T-cell (primary cell): ENCODE measurements around the gene XNDC1N. TPM values are rescaled to one million over a fixed set of nuclear protein-coding genes. Genes with fewer than 3 reads are reported as not detected.

Experiments
- ATAC-seq, 4 experiments: fragments of 200-7000 bp in 3 of 4; fragments of 150-1000 bp in 1 of 4; cut with Tn5 transposase; replicated peaks in 1 of 4; 1 replicate in 3 of 4; 2 replicates in 1 of 4; pipeline ENCODE4 v1.10.0; 2021; ENCODE audit warnings: moderate library complexity in 3 of 4, mild to moderate bottlenecking in 2 of 4, moderate number of reproducible peaks in 1 of 4
- CTCF ChIA-PET, 2 donors: fragments of 300-600 bp; sonication (Branson Sonifier 250); formaldehyde crosslinking; loops; one replicate each; lab custom pipeline; 2022; ENCODE audit warnings: antibody characterized with exemption in 2 of 2; lab: Charles Lee
- POLR2A ChIA-PET, 2 donors: fragments of 300-600 bp; sonication (Branson Sonifier 250); formaldehyde crosslinking; loops; one replicate each; lab custom pipeline; 2022; ENCODE audit warnings: antibody characterized with exemption in 2 of 2; lab: Charles Lee
- DNase-seq, 35 experiments: peaks; one replicate each; pipeline versions ENCODE4 v3.0.0 to v3.0.0-alpha.2; 2013 to 2023
- H3K27ac ChIP-seq: one replicate; pipeline ENCODE4 v1.5.1; 2013; ENCODE audit warnings: low read length
- H3K27me3 ChIP-seq, 2 experiments: replicated peaks in 1 of 2; 1 replicate in 1 of 2; 2 replicates in 1 of 2; pipeline versions ENCODE4 v1.6.1 to v1.7.0; 2013; ENCODE audit warnings: low read length in 1 of 2, mixed read lengths in 1 of 2; ENCODE audit not compliant: control insufficient read depth in 2 of 2, insufficient read depth in 2 of 2; ENCODE audit errors: extremely low read depth in 1 of 2
- H3K36me3 ChIP-seq, 2 donors: 1 replicate in 1 of 2; 2 replicates in 1 of 2; pipeline versions ENCODE4 v1.6.1 to v1.7.0; 2013; ENCODE audit warnings: low read length in 1 of 2; ENCODE audit not compliant: control insufficient read depth in 2 of 2, insufficient read depth in 1 of 2; ENCODE audit errors: extremely low read depth in 1 of 2
- H3K4me1 ChIP-seq, 2 experiments: 1 replicate in 1 of 2; 2 replicates in 1 of 2; pipeline versions ENCODE4 v1.6.1 to v1.7.0; 2013; ENCODE audit warnings: low read length in 2 of 2, mixed read lengths in 1 of 2; ENCODE audit not compliant: insufficient read depth in 2 of 2, control insufficient read depth in 1 of 2; ENCODE audit errors: extremely low read depth in 1 of 2
- H3K4me3 ChIP-seq, 2 donors: 1 replicate in 1 of 2; 2 replicates in 1 of 2; pipeline versions ENCODE4 v1.5.1 to v1.7.0; 2013; ENCODE audit warnings: mild to moderate bottlenecking in 2 of 2, low read length in 1 of 2, moderate library complexity in 1 of 2; ENCODE audit not compliant: control insufficient read depth in 1 of 2; ENCODE audit errors: extremely low read depth in 1 of 2
- H3K9me3 ChIP-seq: 2 replicates; pipeline ENCODE4 v1.7.0; 2013
- H3K27ac Mint-ChIP-seq, 2 donors: one replicate each; pipeline ENCODE4 v1.8.0; 2020 to 2021; ENCODE audit warnings: mild to moderate bottlenecking in 2 of 2, mixed read lengths in 2 of 2
- H3K27me3 Mint-ChIP-seq, 2 donors: one replicate each; pipeline ENCODE4 v1.8.0; 2021 to 2022; ENCODE audit warnings: mixed read lengths in 2 of 2
- H3K36me3 Mint-ChIP-seq: one replicate; pipeline ENCODE4 v1.8.0; 2021; ENCODE audit warnings: mixed read lengths
- H3K4me1 Mint-ChIP-seq, 3 donors: one replicate each; pipeline ENCODE4 v1.8.0; 2020 to 2022; ENCODE audit warnings: mixed read lengths in 3 of 3, mild to moderate bottlenecking in 1 of 3
- H3K4me3 Mint-ChIP-seq, 3 donors: one replicate each; pipeline ENCODE4 v1.8.0; 2020 to 2022; ENCODE audit warnings: mild to moderate bottlenecking in 3 of 3, mixed read lengths in 3 of 3, moderate library complexity in 3 of 3
- H3K9me3 Mint-ChIP-seq, 3 donors: one replicate each; pipeline ENCODE4 v1.8.0; 2020 to 2022; ENCODE audit warnings: mixed read lengths in 3 of 3
- WGBS: methylation state at CpG from one replicate; pipeline ENCODE4 v1.1.5; 2013; ENCODE audit warnings: missing lambda C conversion rate; ENCODE audit not compliant: insufficient coverage; 5-methylcytosine and 5-hydroxymethylcytosine counted together
- total RNA-seq, 35 experiments: library from RNA in 6 of 35; stranded (reverse) in 6 of 35; fragments of 120-200 nt in 1 of 35; gene quantifications; one replicate each; pipeline versions ENCODE4 v1.2.1 to v1.2.4 and lab custom pipeline; 2013 to 2026

The XNDC1N gene
- total RNA-seq, 5 donors from 2014 or later (not counting 1 experiment from before 2014, with no cell fraction given) = 17.3 to 24.7 (median 21.5) TPM

DNA sequence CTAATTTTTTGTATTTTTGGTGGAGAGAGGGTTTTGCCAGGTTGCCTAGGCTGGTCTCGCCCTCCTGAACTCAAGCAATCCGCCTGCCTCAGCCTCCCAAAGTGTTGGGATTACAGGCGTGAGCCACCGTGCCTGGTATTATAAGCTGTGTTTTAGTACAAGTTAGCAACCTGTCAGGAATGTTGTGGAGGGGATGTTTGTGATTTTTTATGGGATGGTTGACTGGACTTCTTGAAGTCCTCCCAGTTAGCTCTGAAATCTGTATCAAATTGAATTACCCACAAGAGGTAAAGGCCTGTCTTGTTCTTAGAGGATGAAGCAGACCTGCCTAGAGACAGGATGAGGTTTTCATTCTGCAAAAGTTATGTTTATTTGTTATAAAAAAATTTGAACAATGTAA is 36.2 kb upstream of the XNDC1N start:
- H3K9me3 Mint-ChIP-seq = no peaks in the 10 kb centered on the region

DNA sequence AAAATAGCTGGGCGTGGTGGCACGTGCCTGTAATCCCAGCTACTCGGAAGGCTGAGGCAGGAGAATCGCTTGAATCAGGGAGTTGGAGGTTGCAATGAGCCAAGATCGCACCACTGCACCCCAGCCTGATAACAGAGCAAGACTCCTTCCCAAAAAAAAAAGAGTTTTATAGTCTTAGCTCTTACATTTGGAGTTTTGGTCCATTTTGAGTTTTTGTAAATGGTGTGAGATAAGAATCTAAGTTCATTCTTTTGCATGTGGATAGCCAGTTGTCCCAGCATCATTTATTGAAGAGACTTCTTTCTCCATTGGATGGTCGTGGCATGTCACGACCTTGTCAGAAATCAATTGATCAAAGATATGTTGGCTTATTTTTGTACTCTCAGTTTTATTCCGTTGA is 35.1 kb upstream of the XNDC1N start:
- ChIA-PET CTCF (no interaction called here), POLR2A (no interaction called here)
- WGBS = 90% methylated on average over 2 of the region's 8 CpGs
- no peaks in the 10 kb centered on the region for H3K4me1 ChIP-seq
- H3K4me3 ChIP-seq = no peak overlapping the region
- H3K27ac ChIP-seq = no peak overlapping the region
- peaks cover 33% of the 10 kb centered on the region for H3K36me3 Mint-ChIP-seq
- ATAC-seq = no peak
- H3K36me3 ChIP-seq = peaks cover 7 to 33% of the 10 kb centered on the region in 2 donors
- no peak overlapping the region for H3K4me3 Mint-ChIP-seq
- H3K27ac Mint-ChIP-seq = no peak overlapping the region
- H3K27me3 Mint-ChIP-seq = no peaks in the 10 kb centered on the region
- no peak for DNase-seq
- H3K4me1 Mint-ChIP-seq = peaks cover 0 to 5% (median 0%) of the 10 kb centered on the region in 3 donors
- no peaks in the 10 kb centered on the region for H3K9me3 Mint-ChIP-seq
- H3K9me3 ChIP-seq = no peaks in the 10 kb centered on the region
- H3K27me3 ChIP-seq = no peaks in the 10 kb centered on the region

More for the DNA sequence above, 36.2 kb upstream of the XNDC1N start:
- ATAC-seq (no peak), DNase-seq (no peak)
- ChIA-PET POLR2A (no interaction called here), CTCF (interaction anchor here in 1 of 2 donors (2.4 kb wide), 1 partner anchor 12 kb away, joined by 9 read pairs; no protein-coding TSS in a partner anchor)
- no peaks in the 10 kb centered on the region for H3K4me1 ChIP-seq
- peaks cover 7 to 34% of the 10 kb centered on the region in 2 donors for H3K36me3 ChIP-seq
- no peak overlapping the region for H3K4me3 ChIP-seq
- Mint-ChIP-seq H3K27me3 (no peaks in the 10 kb centered on the region), H3K4me1 (peaks cover 0 to 5% (median 0%) of the 10 kb centered on the region in 3 donors), H3K4me3 (no peak overlapping the region), H3K27ac (no peak overlapping the region), H3K36me3 (peaks cover 33% of the 10 kb centered on the region)
- H3K27ac ChIP-seq = no peak overlapping the region
- H3K9me3 ChIP-seq = no peaks in the 10 kb centered on the region
- no peaks in the 10 kb centered on the region for H3K27me3 ChIP-seq
- 100% methylated on average over 2 of the region's 4 CpGs for WGBS

DNA sequence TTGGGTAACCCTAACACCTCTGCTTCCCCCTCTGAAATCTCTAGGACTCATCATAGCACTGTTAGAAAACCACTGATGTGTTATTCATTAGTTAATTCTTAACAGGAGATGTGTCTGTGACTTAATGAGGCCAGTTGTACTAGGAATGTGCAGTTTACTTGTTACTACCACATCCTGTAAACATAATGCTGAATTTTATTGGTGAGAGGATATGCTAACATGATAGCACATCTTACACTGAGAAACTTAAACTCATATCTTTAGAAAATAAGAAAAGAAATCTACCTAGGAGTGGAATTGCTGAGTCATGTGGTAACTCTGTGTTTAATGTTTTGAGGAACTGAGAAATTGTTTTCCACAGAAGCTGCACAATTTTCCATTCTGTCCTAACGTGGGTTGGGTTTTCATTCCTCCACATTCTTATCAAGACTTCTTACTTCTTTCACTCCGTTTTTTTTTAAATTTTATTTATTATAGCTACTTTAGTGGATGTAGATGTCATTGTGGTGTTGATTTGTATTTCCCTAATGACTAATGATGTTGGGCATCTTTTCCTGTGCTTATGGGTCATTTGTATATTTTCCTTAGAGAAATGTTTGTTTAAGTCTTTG is 34.1 kb upstream of the XNDC1N start:
- Histone ChIP-seq H3K27ac (no peak overlapping the region), H3K9me3 (no peaks in the 10 kb centered on the region), H3K36me3 (peaks cover 7 to 29% of the 10 kb centered on the region in 2 donors), H3K27me3 (no peaks in the 10 kb centered on the region), H3K4me1 (no peaks in the 10 kb centered on the region), H3K4me3 (no peak overlapping the region)
- DNase-seq (no peak), ATAC-seq (no peak)
- ChIA-PET POLR2A (no interaction called here), CTCF (interaction anchor here in 1 of 2 donors (0.6 kb wide), 1 partner anchor 129 kb away, joined by 3 read pairs; no protein-coding TSS in a partner anchor)
- no peaks in the 10 kb centered on the region for H3K9me3 Mint-ChIP-seq
- H3K27me3 Mint-ChIP-seq = no peaks in the 10 kb centered on the region
- no peak overlapping the region for H3K4me3 Mint-ChIP-seq
- peak overlapping the region in 1 of 2 donors; percentile 69 for H3K27ac Mint-ChIP-seq
- no CpG with 5 or more reads among the region's 2 CpGs for WGBS
- H3K36me3 Mint-ChIP-seq = peaks cover 25% of the 10 kb centered on the region
- peaks cover 0 to 5% (median 0%) of the 10 kb centered on the region in 3 donors for H3K4me1 Mint-ChIP-seq

DNA sequence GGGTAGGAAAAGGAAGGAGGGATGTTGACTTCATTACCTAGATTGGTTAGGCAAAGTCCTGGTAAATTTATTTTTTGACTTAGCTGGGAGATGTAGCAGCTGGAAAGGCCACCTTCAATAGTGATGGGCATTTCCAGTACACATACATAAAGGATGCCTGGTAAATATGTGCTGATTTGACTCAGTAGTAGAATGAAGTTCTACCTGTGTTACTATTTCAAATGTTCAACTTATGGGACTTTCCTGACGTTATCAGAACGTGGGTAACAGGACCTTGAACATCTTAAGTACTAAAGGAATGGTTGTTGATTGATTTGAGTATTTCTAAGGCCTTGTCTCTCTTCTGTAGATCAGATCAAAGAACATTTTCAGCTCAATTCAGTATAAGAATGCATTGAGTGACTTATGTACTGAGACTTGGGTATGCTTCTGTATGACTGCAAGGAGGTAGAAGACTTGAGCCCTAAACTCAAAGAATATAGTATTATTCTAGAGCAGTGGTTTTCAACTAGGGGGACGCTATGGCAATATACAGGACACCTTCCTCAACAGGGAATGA is 27.6 kb upstream of the XNDC1N start:
- Mint-ChIP-seq H3K27ac (no peak overlapping the region), H3K4me1 (peaks cover 21 to 29% (median 23%) of the 10 kb centered on the region in 3 donors), H3K36me3 (peaks cover 9% of the 10 kb centered on the region), H3K4me3 (no peak overlapping the region), H3K9me3 (no peaks in the 10 kb centered on the region), H3K27me3 (no peaks in the 10 kb centered on the region)
- WGBS = no CpG with 5 or more reads among the region's 3 CpGs
- ATAC-seq (no peak), DNase-seq (no peak)
- Histone ChIP-seq H3K36me3 (peaks cover 0 to 12% of the 10 kb centered on the region in 2 donors), H3K9me3 (no peaks in the 10 kb centered on the region), H3K27ac (no peak overlapping the region), H3K4me3 (no peak overlapping the region), H3K27me3 (no peaks in the 10 kb centered on the region), H3K4me1 (no peaks in the 10 kb centered on the region)
- ChIA-PET POLR2A (no interaction called here), CTCF (no interaction called here)

DNA sequence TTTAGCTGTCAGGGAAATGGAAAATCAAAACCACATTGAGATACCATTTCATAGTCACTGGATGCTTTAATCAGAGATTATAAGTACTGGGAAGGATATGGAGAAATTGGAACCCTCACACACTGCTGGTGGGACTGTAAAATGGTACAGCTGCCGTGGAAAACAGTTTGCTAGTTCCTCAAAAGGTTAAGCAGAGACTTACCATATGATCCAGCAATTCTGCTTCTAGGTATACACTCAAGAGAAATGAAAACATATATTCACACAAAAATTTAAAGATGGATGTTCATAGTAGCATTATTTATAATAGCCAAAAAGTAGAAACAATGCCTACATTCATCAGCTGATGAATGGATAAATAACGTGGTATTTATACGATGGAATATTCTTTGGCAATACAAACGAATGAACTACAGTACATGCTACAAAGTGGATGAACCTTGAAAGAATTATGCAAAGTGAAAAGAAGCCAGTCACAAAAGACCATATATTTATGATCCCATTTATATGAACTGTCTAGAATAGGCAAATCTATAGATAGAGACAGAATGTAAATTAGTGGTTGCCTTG is 23.4 kb upstream of the XNDC1N start:
- ChIA-PET POLR2A (no interaction called here), CTCF (interaction anchor here in 1 of 2 donors (0.6 kb wide), 1 partner anchor 479 kb away, joined by 3 read pairs; no protein-coding TSS in a partner anchor)
- no peaks in the 10 kb centered on the region for H3K9me3 ChIP-seq
- H3K9me3 Mint-ChIP-seq = no peaks in the 10 kb centered on the region
- no peaks in the 10 kb centered on the region for H3K27me3 Mint-ChIP-seq
- no peak overlapping the region for H3K27ac ChIP-seq
- H3K36me3 ChIP-seq = peaks cover 0 to 2% of the 10 kb centered on the region in 2 donors
- H3K4me3 ChIP-seq = no peak overlapping the region
- no peak overlapping the region for H3K4me3 Mint-ChIP-seq
- H3K4me1 Mint-ChIP-seq = peaks cover 21 to 34% (median 33%) of the 10 kb centered on the region in 3 donors
- no peak for ATAC-seq
- no peaks in the 10 kb centered on the region for H3K4me1 ChIP-seq
- no peak for DNase-seq
- WGBS = no CpG with 5 or more reads among the region's 4 CpGs
- H3K27me3 ChIP-seq = no peaks in the 10 kb centered on the region
- H3K27ac Mint-ChIP-seq = no peak overlapping the region
- H3K36me3 Mint-ChIP-seq = no peaks in the 10 kb centered on the region

DNA sequence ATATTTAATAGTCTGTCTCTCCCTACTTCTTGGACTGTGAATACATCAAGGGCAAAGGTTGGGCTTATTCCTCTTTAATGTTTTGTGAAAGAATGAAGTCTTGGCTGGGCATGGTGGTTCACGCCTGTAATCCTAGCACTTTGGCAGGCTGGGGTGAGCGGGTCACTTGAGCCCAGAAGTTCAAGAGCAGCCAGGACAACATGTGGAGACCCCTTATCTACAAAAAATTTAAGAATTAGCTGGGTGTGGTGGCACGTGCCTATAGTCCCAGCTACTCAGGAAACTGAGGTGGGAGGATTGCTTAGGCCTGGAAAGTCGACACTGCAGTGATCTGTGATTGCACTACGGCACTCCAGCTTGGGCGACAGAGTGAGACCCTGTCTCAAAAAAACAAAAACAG is 20.6 kb upstream of the XNDC1N start:
- Histone ChIP-seq H3K9me3 (no peaks in the 10 kb centered on the region), H3K27ac (no peak overlapping the region), H3K4me3 (no peak overlapping the region), H3K27me3 (no peaks in the 10 kb centered on the region), H3K36me3 (peaks cover 0 to 2% of the 10 kb centered on the region in 2 donors), H3K4me1 (no peaks in the 10 kb centered on the region)
- POLR2A ChIA-PET = interaction anchor here in 1 of 2 donors (0.5 kb wide), 1 partner anchor 108 kb away, joined by 5 read pairs; no protein-coding TSS in a partner anchor
- DNase-seq (no peak), ATAC-seq (no peak)
- CTCF ChIA-PET = no interaction called here
- H3K36me3 Mint-ChIP-seq = peaks cover 3% of the 10 kb centered on the region
- H3K4me1 Mint-ChIP-seq = peaks cover 6 to 26% (median 25%) of the 10 kb centered on the region in 3 donors
- H3K27me3 Mint-ChIP-seq = no peaks in the 10 kb centered on the region
- H3K4me3 Mint-ChIP-seq = no peak overlapping the region
- no peaks in the 10 kb centered on the region for H3K9me3 Mint-ChIP-seq
- WGBS = 91% methylated on average over 3 of the region's 6 CpGs
- no peak overlapping the region for H3K27ac Mint-ChIP-seq
